HuH-7 (cell line): ENCODE results near the gene CUL4A.
"Not testable (repeated sequence)": the region's sequence is repeated elsewhere in the genome, so short reads cannot be mapped to it uniquely, and the experiment has no call there.

Experiments
- DNase-seq: peaks from one replicate; pipeline ENCODE4 v3.0.0; 2011; ENCODE audit warnings: low spot score

CUL4A gene

DNA sequence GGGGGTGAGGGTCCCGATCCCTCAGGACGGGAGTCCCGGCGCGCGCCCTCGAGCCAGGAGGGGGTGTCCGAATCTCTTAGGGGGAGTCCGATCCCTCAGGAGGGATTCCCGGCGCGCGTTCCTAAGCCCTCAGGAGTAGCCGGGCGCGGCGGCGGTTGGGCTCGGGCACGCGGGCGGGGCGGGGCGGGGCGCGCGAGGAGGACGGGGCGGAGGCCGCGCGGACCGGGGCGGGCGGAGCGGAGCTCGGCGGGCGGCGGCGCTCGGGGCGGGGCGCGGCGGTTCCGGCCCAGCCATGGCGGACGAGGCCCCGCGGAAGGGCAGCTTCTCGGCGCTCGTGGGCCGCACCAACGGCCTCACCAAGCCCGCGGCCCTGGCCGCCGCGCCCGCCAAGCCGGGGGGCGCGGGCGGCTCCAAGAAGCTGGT, at the start of gene CUL4A:
Gene CUL4A, plus strand, starts transcription at position 278 of the 423 bp plus-strand sequence. Its CDS starts 15 bp downstream, at position 293.
- DNase-seq = peak; percentile 75

DNA sequence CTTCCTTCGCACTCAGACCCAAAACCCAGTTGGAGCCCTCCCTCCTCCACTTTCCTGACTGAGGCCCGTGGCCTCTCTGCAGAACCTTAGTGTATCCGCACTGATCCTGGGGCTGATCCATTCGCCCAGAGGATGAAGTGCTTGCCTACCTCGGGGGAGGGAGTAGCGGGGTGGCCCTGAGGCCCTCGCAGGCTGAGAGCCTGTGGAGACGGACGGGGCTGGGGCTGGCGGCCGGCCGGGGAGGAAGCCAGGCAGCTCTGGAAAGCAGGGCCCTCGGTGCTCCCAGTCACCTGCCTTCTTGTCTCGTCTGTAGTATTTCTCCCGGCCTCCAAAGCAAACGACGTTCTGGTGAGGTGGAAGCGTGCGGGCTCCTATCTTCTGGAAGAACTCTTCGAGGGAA, 49.7 kb upstream of the CUL4A start:
- no peak for DNase-seq

DNA sequence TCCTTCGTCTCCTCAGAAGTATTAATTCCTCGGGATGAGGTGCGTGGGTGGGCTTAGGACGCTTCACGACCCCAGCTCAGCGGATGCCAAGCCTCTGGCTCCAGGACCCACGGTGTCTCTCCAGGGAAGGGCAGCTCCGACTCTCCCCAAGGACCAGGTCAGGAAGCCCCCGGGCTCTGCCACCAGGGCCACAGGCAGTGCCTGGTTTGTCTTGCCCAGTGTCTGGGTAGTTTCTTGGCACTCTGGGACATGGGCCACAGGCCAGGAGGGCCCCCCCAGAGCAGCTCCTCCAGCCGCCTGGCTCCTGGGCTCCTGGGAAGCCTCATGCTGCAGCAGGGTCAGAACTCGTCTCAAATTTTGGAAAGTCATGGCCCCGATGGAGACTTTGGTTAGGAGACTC, 48.4 kb upstream of the CUL4A start:
- no peak for DNase-seq

DNA sequence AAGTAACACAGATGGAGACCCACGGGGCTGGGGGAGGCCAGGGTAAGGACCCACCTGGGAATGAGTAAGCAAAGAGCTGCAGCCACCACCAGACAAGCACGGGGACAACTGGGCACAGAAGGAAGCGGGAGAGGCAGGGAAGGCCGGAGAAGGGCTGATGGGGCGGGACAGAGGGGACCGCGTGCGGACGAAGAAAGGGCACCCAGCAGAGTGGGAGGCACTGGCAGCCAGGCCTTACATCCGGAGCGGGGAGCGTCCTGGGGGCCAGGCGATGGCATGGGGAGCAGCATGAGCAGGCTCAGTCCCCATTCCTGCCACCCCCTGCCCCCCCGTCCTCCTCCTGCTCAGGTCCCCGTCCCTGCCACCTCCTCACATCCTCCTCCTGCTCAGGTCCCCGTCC, 48.0 kb upstream of the CUL4A start:
- no peak for DNase-seq

DNA sequence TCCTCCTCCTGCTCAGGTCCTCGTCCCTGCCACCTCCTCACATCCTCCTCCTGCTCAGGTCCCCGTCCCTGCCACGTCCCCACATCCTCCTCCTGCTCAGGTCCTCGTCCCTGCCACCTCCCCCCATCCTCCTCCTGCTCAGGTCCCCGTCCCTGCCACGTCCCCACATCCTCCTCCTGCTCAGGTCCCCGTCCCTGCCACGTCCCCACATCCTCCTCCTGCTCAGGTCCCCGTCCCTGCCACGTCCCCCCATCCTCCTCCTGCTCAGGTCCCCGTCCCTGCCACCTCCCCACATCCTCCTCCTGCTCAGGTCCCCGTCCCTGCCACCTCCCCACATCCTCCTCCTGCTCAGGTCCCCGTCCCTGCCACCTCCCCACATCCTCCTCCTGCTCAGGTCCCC, 47.4 kb upstream of the CUL4A start:
- DNase-seq = not testable (repeated sequence)

DNA sequence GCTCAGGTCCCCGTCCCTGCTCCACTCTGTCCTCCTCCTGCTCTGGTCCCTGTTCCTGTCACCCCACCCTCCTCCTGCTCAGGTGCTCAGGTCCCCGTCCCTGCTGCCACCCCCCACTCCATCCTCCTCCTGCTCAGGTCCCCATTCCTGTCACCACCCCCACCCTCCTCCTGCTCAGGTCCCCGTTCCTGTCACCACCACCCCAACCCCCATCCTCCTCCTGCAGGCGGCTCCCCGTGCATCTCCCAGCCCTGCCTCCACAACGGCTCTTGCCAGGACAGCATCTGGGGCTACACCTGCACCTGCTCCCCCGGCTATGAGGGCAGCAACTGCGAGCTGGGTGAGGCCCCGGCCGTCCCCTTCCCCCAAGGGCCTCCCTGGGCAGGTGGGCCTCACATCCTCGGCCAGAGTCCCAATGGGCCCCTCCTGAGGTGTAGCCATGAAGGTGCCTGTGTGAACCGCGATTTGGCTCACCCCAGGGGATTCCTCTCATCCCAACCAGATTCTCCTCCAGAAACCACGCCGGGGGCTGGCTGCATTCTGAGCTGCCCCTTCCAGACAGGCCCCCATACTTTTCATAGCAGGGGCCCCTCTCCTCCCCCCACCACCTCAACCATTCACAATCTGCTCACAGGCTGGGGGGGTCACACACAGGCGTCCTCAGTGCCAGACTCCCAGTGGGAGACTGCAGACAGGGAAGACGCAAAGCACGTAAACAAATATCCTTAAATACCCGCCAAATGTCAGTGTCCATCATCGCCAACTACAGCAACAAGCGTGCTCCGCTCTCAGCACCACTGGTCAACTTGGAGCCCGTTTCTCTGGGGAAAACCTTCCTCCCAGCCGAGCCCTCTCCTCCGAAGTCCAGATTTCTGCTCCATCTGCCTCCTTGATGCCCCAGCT, 46.4 kb upstream of the CUL4A start:
- DNase-seq = no peak

DNA sequence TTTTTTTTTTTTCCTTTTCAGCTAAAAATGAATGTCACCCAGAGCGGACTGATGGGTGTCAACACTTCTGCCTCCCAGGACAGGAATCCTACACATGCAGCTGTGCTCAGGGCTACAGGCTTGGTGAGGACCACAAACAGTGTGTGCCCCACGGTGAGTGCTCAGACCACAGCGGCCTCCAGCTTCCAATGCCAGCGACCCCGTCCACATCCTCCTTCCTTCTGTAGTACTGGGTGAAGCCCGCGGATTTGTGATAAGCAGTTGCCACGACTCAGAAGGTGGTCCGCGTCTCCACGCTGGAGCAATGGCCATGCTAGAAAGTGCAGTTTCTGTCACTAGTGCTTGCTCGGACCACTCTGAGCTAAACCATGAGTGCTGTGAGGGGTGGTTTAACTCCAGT, 44.9 kb upstream of the CUL4A start:
- DNase-seq = no peak

DNA sequence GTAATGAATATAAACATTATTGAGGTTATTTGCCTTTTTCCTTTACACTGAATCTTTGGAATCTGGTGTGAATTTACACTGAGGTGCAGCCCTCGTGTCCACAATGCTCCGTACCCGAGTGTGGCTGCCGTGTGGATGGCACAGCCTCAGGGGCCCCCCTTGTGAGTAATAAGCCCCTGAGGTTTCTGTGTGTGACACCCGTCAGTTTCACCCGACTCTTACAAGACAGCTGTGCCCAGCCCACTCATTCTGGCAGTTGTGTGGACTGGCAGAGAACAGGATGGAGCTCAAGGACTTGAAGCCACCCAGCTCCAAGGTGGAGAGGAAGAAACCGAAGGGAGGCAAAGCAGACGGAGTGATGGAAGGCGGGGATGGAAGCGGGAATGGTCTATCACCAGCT, 43.1 kb upstream of the CUL4A start:
- DNase-seq = no peak

DNA sequence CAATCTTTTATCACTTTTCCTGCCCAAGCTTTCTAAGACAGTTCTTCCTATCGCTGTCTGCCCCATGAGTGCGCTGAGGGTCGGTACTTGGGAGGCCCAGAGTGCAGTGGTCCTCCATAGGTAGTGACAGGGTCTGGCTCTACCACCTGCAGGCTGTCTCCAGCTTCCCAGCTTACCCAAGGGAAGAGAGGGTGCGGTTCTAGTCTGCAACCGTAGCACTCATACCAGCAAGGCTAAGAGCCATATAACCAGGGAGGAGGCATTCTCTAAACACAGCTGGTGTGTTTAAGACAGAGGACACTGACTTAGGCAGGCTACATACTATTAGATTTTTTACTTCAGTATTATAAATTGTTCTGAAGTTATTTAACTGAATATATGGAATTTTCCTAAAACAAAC, 42.7 kb upstream of the CUL4A start:
- DNase-seq = no peak

DNA sequence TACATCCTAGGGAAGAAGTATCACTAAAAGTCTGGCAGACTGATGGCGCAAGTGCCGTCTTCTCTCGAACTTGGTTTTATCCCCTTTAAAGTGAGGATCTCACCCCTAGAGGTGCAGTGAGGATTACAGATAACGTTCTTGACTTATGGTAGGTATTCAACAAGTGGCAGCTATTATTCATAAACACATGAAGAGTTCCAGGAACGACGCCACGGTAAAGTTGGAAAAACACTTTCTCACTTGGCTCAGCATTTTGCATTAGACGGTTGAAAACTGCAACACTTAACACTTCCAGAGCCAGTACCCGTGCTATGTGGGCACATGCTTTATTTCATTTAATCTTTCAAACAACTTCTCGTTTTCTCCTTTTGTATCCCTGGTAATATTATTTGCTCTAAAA, 42.3 kb upstream of the CUL4A start:
- DNase-seq = no peak

DNA sequence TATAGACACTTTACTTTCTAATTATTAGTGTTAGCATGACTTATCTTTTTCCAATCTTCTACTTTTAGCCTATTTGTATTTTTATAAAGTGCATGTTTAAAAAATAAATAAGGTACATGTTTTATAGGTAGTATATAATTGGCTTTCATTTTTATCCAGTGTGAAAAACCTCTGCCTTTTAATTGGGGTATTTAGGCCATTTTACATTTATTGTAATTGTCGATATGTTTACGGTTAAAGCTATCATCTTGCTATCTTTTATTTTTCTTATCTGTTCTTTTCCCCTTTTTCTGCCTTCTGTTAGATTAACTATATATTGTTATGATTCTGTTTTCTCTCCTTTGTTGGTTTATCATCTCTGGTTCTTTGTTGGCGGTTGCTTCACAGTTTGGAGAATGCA, 41.8 kb upstream of the CUL4A start:
- DNase-seq = no peak

DNA sequence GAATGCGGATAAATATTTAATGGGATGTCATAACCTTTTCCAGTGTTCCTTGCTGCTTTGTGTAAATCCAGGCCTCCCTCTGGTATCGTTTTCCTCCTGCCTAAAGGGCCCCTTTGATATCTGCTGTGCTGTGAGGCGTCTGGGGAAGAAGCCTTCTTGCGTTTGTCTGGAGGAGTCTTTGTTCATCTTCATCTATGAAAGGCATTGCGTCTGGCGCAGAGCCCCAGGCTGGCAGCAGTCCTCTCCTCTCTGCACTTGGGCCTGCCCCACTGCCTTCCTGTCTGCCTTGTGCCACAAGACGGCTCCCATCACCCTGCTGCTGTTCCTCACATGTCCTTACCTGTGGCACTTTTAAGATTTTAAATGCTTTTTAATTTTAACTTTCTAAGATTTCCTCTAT, 41.2 kb upstream of the CUL4A start:
- no peak for DNase-seq

DNA sequence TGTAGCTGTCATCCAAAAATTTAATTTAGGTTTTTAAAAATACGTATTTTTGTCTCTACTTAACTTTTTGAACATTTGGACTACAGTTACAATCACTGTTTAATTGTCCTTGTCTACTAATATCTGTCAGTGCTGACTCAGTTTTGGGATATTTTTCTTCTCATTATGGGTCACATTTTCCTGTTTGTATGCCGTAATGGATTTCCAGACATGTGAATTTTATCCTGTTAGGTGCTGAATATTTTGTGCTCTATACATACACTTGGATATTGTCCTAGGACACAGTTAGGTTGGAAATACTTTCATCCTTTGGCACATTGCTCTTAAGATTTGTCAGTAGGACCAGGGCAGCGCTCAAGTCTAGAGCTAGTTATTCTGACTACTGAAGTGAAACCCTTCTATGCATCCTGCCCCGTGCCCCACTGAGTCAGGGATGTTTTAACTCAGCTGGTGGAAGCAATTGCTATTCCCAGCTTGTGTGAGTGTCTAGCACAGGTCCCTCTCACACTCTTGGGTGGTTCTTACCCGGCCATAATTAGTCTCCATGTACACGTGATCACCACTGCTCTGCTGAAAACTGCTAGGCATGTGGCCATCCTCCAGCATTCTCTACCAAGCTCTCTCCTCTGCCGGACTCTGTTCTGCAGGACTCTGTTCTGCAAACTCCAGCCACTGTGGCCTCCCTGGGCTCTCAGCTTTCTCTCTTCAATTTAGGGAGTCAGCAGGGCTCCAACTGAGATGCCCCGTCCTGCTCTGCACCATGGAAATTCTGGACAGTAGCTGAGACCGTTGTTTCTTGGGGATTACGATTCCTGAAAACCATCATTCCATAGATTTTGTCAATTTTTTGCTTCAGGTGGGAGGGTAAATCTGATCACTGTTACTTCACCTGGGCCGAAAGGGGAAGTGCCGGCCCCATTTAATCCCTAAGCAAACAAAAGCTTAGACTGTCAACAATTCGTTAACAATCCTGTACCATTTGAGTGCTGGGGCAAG, 39.8 kb upstream of the CUL4A start:
- peak; percentile 80 for DNase-seq

DNA sequence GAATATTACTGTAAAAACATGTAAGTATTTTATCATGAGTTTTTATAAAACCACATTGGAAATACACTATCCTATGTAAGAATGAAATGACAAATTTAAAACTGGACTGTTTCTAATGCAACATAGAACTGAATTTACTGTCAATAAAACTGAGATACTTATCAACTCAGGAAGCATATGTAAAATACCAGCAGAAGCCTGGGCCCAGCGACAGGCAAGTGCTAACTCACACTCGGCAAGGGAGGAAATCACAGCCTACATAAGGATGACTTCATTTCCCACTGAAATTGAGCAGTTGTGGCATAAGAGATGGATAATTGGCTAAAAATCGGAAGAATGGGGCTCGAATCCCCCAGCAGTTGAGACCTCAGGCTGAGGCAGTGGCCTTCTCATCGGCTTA, 38.9 kb upstream of the CUL4A start:
- no peak for DNase-seq

DNA sequence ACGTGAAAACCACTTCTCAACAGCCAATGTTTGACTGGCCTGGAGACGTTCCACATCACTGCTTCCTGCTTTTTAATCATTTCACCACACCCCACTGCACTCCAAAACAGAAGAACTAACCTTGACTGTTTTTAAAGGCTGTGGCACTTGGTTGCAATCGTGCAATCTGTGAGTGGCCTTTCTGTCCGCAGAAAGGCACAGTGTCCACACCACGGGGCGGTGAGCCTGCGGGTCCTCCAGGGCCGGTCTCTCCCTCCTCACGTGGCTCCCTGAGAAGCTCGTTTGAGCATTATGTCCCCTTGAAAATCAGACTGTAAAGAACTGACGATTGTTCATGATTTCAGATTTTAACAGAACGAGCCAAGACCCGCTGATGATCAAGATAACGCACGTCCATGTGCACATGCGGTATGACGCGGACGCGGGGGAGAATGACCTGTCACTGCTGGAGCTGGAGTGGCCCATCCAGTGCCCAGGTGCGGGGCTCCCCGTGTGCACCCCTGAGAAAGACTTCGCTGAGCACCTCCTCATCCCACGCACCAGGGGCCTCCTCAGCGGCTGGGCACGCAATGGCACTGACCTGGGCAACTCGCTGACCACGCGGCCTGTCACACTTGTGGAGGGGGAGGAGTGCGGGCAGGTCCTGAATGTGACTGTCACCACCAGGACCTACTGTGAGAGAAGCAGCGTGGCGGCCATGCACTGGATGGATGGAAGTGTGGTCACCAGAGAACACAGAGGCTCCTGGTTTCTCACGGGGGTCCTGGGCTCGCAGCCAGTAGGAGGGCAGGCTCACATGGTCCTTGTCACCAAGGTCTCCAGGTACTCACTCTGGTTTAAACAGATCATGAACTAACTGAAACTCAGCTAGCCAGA, 37.9 kb upstream of the CUL4A start:
- DNase-seq = no peak

DNA sequence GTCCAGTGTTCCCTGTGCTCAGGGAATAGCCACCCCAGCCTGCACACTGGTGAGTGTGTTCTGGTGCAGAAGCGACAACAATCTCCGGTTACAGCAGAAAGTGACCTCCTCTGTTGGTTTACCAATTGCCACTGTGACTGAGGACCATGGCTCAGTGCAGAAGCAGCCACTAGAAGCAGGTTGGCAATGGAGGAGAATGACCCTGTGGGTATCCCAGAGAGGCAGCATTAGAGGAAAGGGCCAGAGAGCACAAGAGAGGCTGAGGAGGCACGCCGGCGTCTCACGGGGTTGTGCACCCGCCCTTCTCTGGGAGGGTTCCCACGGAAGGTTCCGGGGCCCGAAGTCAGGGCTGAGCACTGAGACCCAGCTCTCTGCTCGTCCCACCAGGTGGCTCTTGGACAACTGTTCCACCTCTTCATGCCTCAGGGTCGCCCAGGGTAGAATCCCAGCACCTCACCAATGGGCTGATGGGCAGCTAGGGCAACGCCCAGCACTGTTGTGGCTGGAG, 36.9 kb upstream of the CUL4A start:
- DNase-seq = no peak

DNA sequence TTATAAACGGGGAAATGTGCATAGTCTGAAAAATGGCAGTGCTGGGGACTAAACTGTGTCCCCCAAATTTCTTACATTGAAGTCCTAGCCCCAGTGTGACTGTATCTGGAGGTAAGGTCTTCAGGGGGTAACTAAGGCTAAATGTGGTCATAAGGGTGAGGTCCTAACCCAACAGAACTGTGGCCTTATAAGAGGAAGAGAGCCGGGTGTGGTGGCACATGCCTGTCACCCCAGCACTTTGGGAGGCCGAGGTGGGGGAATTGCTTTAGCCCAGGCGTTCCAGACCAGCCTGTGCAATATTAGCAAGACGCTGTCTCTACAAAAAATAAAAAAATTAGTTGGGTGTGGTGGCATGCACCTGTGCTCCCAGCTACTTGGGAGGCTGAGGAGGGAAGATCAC, 33.1 kb upstream of the CUL4A start:
- no peak for DNase-seq

DNA sequence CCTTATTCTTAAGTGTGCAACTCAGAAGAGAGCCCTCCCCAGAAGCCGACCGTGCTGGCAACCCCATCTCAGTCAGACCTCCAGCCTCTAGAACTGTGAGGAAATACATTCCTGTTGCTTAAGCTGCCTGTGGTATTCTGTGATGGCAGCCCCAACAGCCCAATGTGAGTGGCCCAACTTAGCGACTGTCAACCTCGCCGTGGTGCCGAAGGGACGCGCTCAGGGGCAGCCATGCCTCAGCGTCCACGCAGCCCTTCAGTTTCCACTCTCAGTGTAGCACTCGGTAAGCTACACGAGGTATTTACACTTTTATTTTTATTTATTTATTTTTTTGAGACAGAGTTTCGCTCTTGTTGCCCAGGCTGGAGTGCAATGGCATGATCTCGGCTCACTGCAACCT, 32.6 kb upstream of the CUL4A start:
- no peak for DNase-seq

DNA sequence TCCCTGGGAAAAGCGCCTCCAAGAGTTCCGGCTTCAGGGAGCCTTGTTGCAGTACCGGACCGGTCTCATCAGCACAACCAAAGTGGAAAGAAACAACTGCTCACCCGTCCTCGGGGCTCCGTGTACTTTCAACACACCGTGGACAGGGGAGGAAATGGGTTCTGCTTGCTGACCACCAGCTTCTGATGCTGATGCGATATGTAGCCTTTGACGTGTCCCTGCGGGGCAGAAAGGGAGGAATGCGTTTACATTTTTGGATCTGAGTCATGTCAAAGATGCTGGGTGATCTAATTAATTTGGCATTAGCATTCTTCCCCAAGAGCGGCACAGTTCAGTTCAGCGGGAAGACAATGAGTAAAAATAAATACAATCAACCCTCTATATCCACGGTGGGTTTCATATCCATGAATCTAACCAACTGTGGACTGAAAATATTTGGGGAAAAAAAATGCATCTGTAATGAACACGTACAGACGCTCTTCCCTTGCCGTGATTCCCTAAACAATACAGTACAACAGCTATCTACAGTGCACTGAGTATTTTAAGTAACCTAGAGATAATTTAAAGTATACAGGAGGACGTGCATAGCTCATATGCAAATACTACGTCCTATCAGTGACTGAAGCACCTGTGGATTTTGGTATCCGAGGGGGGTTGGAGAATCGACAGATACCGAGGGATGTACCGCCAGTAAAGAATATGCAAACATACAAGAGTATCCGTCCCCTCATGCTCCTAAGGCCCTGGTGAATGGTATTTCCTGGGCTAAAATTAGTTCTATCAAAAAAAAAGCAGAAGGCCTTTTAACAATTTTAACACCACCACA, 31.1 kb upstream of the CUL4A start:
- no peak for DNase-seq

DNA sequence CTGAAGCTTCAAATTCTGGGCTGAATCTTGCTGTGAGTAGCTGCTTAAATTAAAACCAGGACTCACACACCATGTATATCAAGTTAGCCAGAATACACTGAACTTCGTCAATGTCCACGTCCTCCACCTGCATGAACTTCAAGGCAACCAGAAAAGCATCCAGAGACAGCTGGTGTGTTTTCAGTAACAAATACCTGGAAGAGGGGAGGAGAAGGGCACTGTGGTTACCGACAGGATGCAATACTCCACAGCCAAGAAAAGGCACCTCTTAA, 30.6 kb upstream of the CUL4A start:
- no peak for DNase-seq
